SU-DHL-6 (cell line): Measurements from ENCODE around the gene CHMP5.

ENCODE experiments used
- H2AFZ ChIP-seq: fragments of 200-600 bp; sonication (generic); 2 replicates; pipeline ENCODE4 v1.6.1; 2014; ENCODE audit warnings: low read depth, mild to moderate bottlenecking, moderate library complexity, mixed read lengths, antibody characterized with exemption, low read length; ENCODE audit not compliant: severe bottlenecking
- H3F3A ChIP-seq: fragments of 200-600 bp; shearing (Covaris generic); 2 replicates; pipeline ENCODE4 v1.6.0; 2016; ENCODE audit warnings: antibody characterized with exemption, mild to moderate bottlenecking; ENCODE audit not compliant: insufficient read depth
- H3K27ac ChIP-seq: fragments of 200-600 bp; sonication (generic); 2 replicates; pipeline ENCODE4 v1.5.1; 2016; ENCODE audit warnings: low read depth, mild to moderate bottlenecking, low read length, moderate library complexity, mixed read lengths
- H3K27me3 ChIP-seq: fragments of 200-600 bp; sonication (generic), shearing (Covaris generic); 2 replicates; pipeline ENCODE4 v1.6.0; 2014; ENCODE audit warnings: mild to moderate bottlenecking, low read length
- H3K36me3 ChIP-seq: fragments of 200-600 bp; sonication (generic); 2 replicates; pipeline ENCODE4 v1.6.1; 2014; ENCODE audit warnings: mild to moderate bottlenecking, low read length, mixed read lengths
- H3K4me2 ChIP-seq: fragments of 300-600, 200-600 bp; shearing (Covaris generic), sonication (generic); 2 replicates; pipeline ENCODE4 v1.6.0; 2014; ENCODE audit warnings: low read length, low read depth, mild to moderate bottlenecking; ENCODE audit not compliant: poor library complexity, severe bottlenecking
- H3K4me3 ChIP-seq: fragments of 200-600 bp; sonication (generic); 2 replicates; pipeline ENCODE4 v1.5.1; 2014; ENCODE audit warnings: antibody characterized with exemption, low read length, mild to moderate bottlenecking, mixed read lengths; ENCODE audit not compliant: insufficient read depth, poor library complexity, severe bottlenecking
- H3K79me2 ChIP-seq: fragments of 200-600 bp; sonication (generic); 2 replicates; pipeline ENCODE4 v1.6.1; 2014; ENCODE audit warnings: mild to moderate bottlenecking, low read length, moderate library complexity; ENCODE audit not compliant: insufficient read depth
- H3K9ac ChIP-seq: fragments of 200-600 bp; sonication (generic); 2 replicates; pipeline ENCODE4 v1.7.0; 2014; ENCODE audit warnings: mild to moderate bottlenecking, low read length
- H3K9me2 ChIP-seq: fragments of 200-600 bp; sonication (generic); replicated peaks from 2 replicates; pipeline ENCODE4 v1.6.1; 2014; ENCODE audit warnings: low read length; ENCODE audit not compliant: insufficient read depth
- H3K9me3 ChIP-seq: fragments of 200-600 bp; sonication (generic); 2 replicates; pipeline ENCODE4 v1.6.1; 2014; ENCODE audit warnings: low read length, mixed read lengths; ENCODE audit not compliant: insufficient read depth
- H4K20me1 ChIP-seq: fragments of 200-600 bp; sonication (generic); 2 replicates; pipeline ENCODE4 v1.6.1; 2014; ENCODE audit warnings: low read depth, mild to moderate bottlenecking, antibody characterized with exemption, low read length, moderate library complexity, mixed read lengths
- CTCF ChIP-seq: fragments of 200-600 bp; sonication (generic); IDR thresholded peaks from one replicate; pipeline ENCODE4 v1.5.1; 2017; ENCODE audit warnings: antibody characterized with exemption, mild to moderate bottlenecking, low read length, moderate library complexity; ENCODE audit not compliant: insufficient read depth, poor library complexity, severe bottlenecking
- EZH2phosphoT487 ChIP-seq: fragments of 200-600 bp; sonication (generic), shearing (Covaris generic); conservative IDR thresholded peaks from 2 replicates; pipeline ENCODE4 v1.6.1; 2018; ENCODE audit warnings: mild to moderate bottlenecking, antibody characterized with exemption, low read length, moderate library complexity, mixed read lengths

The CHMP5 gene

GRCh38 chr9:33227008-33227398 is 37.8 kb upstream of the CHMP5 start:
- H3K4me2 ChIP-seq, result no peak overlapping the region
- H3K9me2 ChIP-seq, result no peaks in the 10 kb centered on the region
- no peaks in the 10 kb centered on the region for H3K36me3 ChIP-seq
- no peaks in the 10 kb centered on the region for H4K20me1 ChIP-seq
- H3K9me3 ChIP-seq, result no peaks in the 10 kb centered on the region
- H3K27ac ChIP-seq, result no peak overlapping the region
- H3K79me2 ChIP-seq, result no peaks in the 10 kb centered on the region
- no peak overlapping the region for H3K4me3 ChIP-seq
- no peak overlapping the region for H3K9ac ChIP-seq
- TF ChIP-seq CTCF, result no peak
- no peak for TF ChIP-seq EZH2phosphoT487
- H3F3A ChIP-seq, result no peaks in the 10 kb centered on the region
- H3K27me3 ChIP-seq, result no peaks in the 10 kb centered on the region
- H2AFZ ChIP-seq, result no peak overlapping the region

- TF ChIP-seq CTCF (no peak), EZH2phosphoT487 (no peak)
- H4K20me1 ChIP-seq, result no peaks in the 10 kb centered on the region
- H3K4me2 ChIP-seq, result no peak overlapping the region
- H3K9me2 ChIP-seq, result no peaks in the 10 kb centered on the region
- H2AFZ ChIP-seq, result no peak overlapping the region
- H3K9me3 ChIP-seq, result no peaks in the 10 kb centered on the region
- no peaks in the 10 kb centered on the region for H3F3A ChIP-seq
- no peaks in the 10 kb centered on the region for H3K27me3 ChIP-seq
- no peaks in the 10 kb centered on the region for H3K79me2 ChIP-seq
- H3K9ac ChIP-seq, result no peak overlapping the region
- H3K4me3 ChIP-seq, result no peak overlapping the region
- H3K36me3 ChIP-seq, result no peaks in the 10 kb centered on the region
- no peak overlapping the region for H3K27ac ChIP-seq
These were observed 37.1 kb upstream of the CHMP5 start for GRCh38 chr9:33227741-33228140.

GRCh38 chr9:33228606-33229005 is 36.2 kb upstream of the CHMP5 start:
- Histone ChIP-seq H3K4me2 (no peak overlapping the region), H3K9me2 (no peaks in the 10 kb centered on the region), H3K9me3 (no peaks in the 10 kb centered on the region), H3K27ac (no peak overlapping the region), H3K27me3 (no peaks in the 10 kb centered on the region), H3K36me3 (no peaks in the 10 kb centered on the region), H3K4me3 (no peak overlapping the region), H4K20me1 (no peaks in the 10 kb centered on the region), H3K79me2 (no peaks in the 10 kb centered on the region), H3K9ac (no peak overlapping the region), H2AFZ (no peak overlapping the region), H3F3A (no peaks in the 10 kb centered on the region)
- no peak for TF ChIP-seq CTCF
- TF ChIP-seq EZH2phosphoT487, result no peak
